HEK293 (cell line): ENCODE results near the gene WWOX.

ENCODE experiments used
- CTCF ChIA-PET: fragments of 350-600 bp; formaldehyde crosslinking; extraction: SDS; loops from one replicate; lab custom pipeline; 2021; ENCODE audit warnings: antibody characterized with exemption; lab: Yijun Ruan, JAX
- POLR2A ChIA-PET: fragments of 300-600 bp; formaldehyde crosslinking; extraction: SDS; loops from one replicate; lab custom pipeline; 2020; ENCODE audit warnings: antibody characterized with exemption, inconsistent platforms; lab: Yijun Ruan, JAX
- H3K27ac ChIP-seq: fragments of 200-500 bp; sonication (Bioruptor generic); 2 replicates; pipeline ENCODE4 v1.5.1; 2014; ENCODE audit warnings: low read depth, low read length, control low read depth, inconsistent platforms; ENCODE audit errors: extremely low read depth
- H3K36me3 ChIP-seq, 2 experiments: fragments of 200-500 bp in 1 of 2; sonication (Bioruptor generic) in 1 of 2; 1 replicate in 1 of 2; 2 replicates in 1 of 2; pipeline ENCODE4 v1.5.1; 2014 to 2017; ENCODE audit warnings: inconsistent platforms in 2 of 2, low read length in 2 of 2; ENCODE audit not compliant: control insufficient read depth in 2 of 2, insufficient read depth in 1 of 2
- H3K4me1 ChIP-seq: fragments of 200-500 bp; sonication (Bioruptor generic); 2 replicates; pipeline ENCODE4 v1.5.1; 2014; ENCODE audit warnings: mild to moderate bottlenecking, low read length, inconsistent platforms; ENCODE audit not compliant: control insufficient read depth, insufficient read depth
- H3K4me3 ChIP-seq: 2 replicates; pipeline ENCODE4 v1.5.1; 2011; ENCODE audit warnings: low read depth, mild to moderate bottlenecking, control low read depth, low read length, moderate library complexity
- H3K9me3 ChIP-seq: fragments of 200-500 bp; sonication (Bioruptor generic); 2 replicates; pipeline ENCODE4 v1.5.1; 2014; ENCODE audit warnings: low read depth, low read length, inconsistent platforms; ENCODE audit not compliant: control insufficient read depth, insufficient read depth
- GLIS1 ChIP-seq: fragments of 450-650 bp; formaldehyde crosslinking; IDR thresholded peaks from 2 replicates; pipeline ENCODE4 v1.5.1; 2016; ENCODE audit warnings: missing biosample characterization, missing genetic modification characterization
- HIC1 ChIP-seq: fragments of 450-650 bp; formaldehyde crosslinking; IDR thresholded peaks from 2 replicates; pipeline ENCODE4 v1.5.1; 2016; ENCODE audit warnings: missing biosample characterization, missing genetic modification characterization
- KLF9 ChIP-seq: fragments of 450-650 bp; formaldehyde crosslinking; IDR thresholded peaks from 2 replicates; pipeline ENCODE4 v1.5.1; 2016; ENCODE audit warnings: missing biosample characterization, missing genetic modification characterization, low read depth
- MYNN ChIP-seq: fragments of 450-650 bp; formaldehyde crosslinking; IDR thresholded peaks from 2 replicates; pipeline ENCODE4 v1.5.1; 2016; ENCODE audit warnings: missing biosample characterization, missing genetic modification characterization, borderline replicate concordance
- OSR2 ChIP-seq: fragments of 450-650 bp; formaldehyde crosslinking; IDR thresholded peaks from 2 replicates; pipeline ENCODE4 v1.5.1; 2016; ENCODE audit warnings: missing biosample characterization, missing genetic modification characterization
- SETDB1 ChIP-seq: IDR thresholded peaks from one replicate; pipeline ENCODE4 v1.6.1; 2017; ENCODE audit warnings: mild to moderate bottlenecking, low read length, moderate library complexity, mixed read lengths; ENCODE audit not compliant: insufficient read length
- TCF7L2 ChIP-seq: IDR thresholded peaks from 2 replicates; pipeline ENCODE4 v1.6.1; 2011; ENCODE audit warnings: low read depth, mild to moderate bottlenecking, inconsistent platforms, low read length, moderate library complexity, borderline replicate concordance
- ZEB2 ChIP-seq: fragments of 450-650 bp; formaldehyde crosslinking; IDR thresholded peaks from 2 replicates; pipeline ENCODE4 v1.5.1; 2016; ENCODE audit warnings: missing biosample characterization, missing genetic modification characterization
- ZFP3 ChIP-seq: fragments of 450-650 bp; formaldehyde crosslinking; IDR thresholded peaks from 2 replicates; pipeline ENCODE4 v1.5.1; 2016; ENCODE audit warnings: low read depth, missing biosample characterization, missing genetic modification characterization
- ZNF112 ChIP-seq: fragments of 450-650 bp; formaldehyde crosslinking; IDR thresholded peaks from 2 replicates; pipeline ENCODE4 v1.5.0; 2017; ENCODE audit warnings: missing biosample characterization, missing genetic modification characterization
- ZNF133 ChIP-seq: fragments of 450-650 bp; formaldehyde crosslinking; IDR thresholded peaks from 2 replicates; pipeline ENCODE4 v1.5.1; 2016; ENCODE audit warnings: missing biosample characterization, missing genetic modification characterization
- ZNF155 ChIP-seq: fragments of 450-650 bp; formaldehyde crosslinking; IDR thresholded peaks from 2 replicates; pipeline ENCODE4 v1.5.1; 2016; ENCODE audit warnings: missing biosample characterization, missing genetic modification characterization
- ZNF174 ChIP-seq: fragments of 450-650 bp; formaldehyde crosslinking; IDR thresholded peaks from 2 replicates; pipeline ENCODE4 v1.5.0; 2017; ENCODE audit warnings: missing biosample characterization, mild to moderate bottlenecking, missing genetic modification characterization
- ZNF23 ChIP-seq: fragments of 450-650 bp; formaldehyde crosslinking; IDR thresholded peaks from 2 replicates; pipeline ENCODE4 v1.5.1; 2016; ENCODE audit warnings: missing biosample characterization, missing genetic modification characterization, borderline replicate concordance
- ZNF24 ChIP-seq: fragments of 450-650 bp; formaldehyde crosslinking; IDR thresholded peaks from 2 replicates; pipeline ENCODE4 v1.5.1; 2016; ENCODE audit warnings: missing biosample characterization, missing genetic modification characterization
- ZNF354C ChIP-seq: fragments of 450-650 bp; formaldehyde crosslinking; IDR thresholded peaks from 2 replicates; pipeline ENCODE4 v1.5.1; 2016; ENCODE audit warnings: missing biosample characterization, missing genetic modification characterization, low read depth, borderline replicate concordance
- ZNF518A ChIP-seq: fragments of 450-650 bp; formaldehyde crosslinking; conservative IDR thresholded peaks from 2 replicates; pipeline ENCODE4 v1.5.1; 2016; ENCODE audit warnings: low read depth, missing biosample characterization, missing genetic modification characterization
- ZNF529 ChIP-seq: fragments of 450-650 bp; formaldehyde crosslinking; IDR thresholded peaks from 2 replicates; pipeline ENCODE4 v1.5.1; 2017; ENCODE audit warnings: missing genetic modification characterization, missing biosample characterization; ENCODE audit not compliant: insufficient replicate concordance
- ZNF530 ChIP-seq: fragments of 450-650 bp; formaldehyde crosslinking; IDR thresholded peaks from 2 replicates; pipeline ENCODE4 v1.5.1; 2016; ENCODE audit warnings: low read depth, missing biosample characterization, missing genetic modification characterization
- ZNF558 ChIP-seq: fragments of 450-650 bp; formaldehyde crosslinking; IDR thresholded peaks from 2 replicates; pipeline ENCODE4 v1.5.1; 2016; ENCODE audit warnings: missing biosample characterization, missing genetic modification characterization
- ZNF645 ChIP-seq: fragments of 450-650 bp; formaldehyde crosslinking; IDR thresholded peaks from 2 replicates; pipeline ENCODE4; 2016; ENCODE audit warnings: missing biosample characterization, missing genetic modification characterization
- ZNF658 ChIP-seq: fragments of 450-650 bp; formaldehyde crosslinking; IDR thresholded peaks from 2 replicates; pipeline ENCODE4; 2016; ENCODE audit warnings: missing biosample characterization, missing genetic modification characterization
- ZNF792 ChIP-seq: fragments of 450-650 bp; formaldehyde crosslinking; IDR thresholded peaks from 2 replicates; pipeline ENCODE4 v1.5.1; 2016; ENCODE audit warnings: missing biosample characterization, missing genetic modification characterization
- ZSCAN30 ChIP-seq: fragments of 450-650 bp; IDR thresholded peaks from 2 replicates; pipeline ENCODE4 v1.5.1; 2018; ENCODE audit warnings: missing biosample characterization, mild to moderate bottlenecking, missing genetic modification characterization, moderate library complexity

WWOX gene

GRCh38 chr16:79081297-79082066 is 982.0 kb downstream of the WWOX start:
- Histone ChIP-seq H3K4me1 (no peaks in the 10 kb centered on the region), H3K36me3 (no peaks in the 10 kb centered on the region), H3K9me3 (no peaks in the 10 kb centered on the region), H3K4me3 (no peak overlapping the region), H3K27ac (no peak overlapping the region)
- POLR2A ChIA-PET, result no interaction called here
- TF ChIP-seq GLIS1 (tag by site-specific recombination) (no peak), ZNF645 (no peak), HIC1 (tag by site-specific recombination) (no peak), ZNF133 (tag by site-specific recombination) (no peak), ZNF23 (tag by site-specific recombination) (no peak), ZNF529 (tag by site-specific recombination) (no peak), OSR2 (tag by site-specific recombination) (no peak), ZNF174 (tag by site-specific recombination) (no peak), ZEB2 (no peak)
- TF ChIP-seq, all 188 proteins: peak for 0
- CTCF ChIA-PET, result no interaction called here

- H3K4me3 ChIP-seq, result no peak overlapping the region
- no peaks in the 10 kb centered on the region for H3K36me3 ChIP-seq
- no peaks in the 10 kb centered on the region for H3K4me1 ChIP-seq
- TF ChIP-seq TCF7L2 (no peak), ZNF24 (tag by site-specific recombination) (no peak), ZNF354C (no peak), KLF9 (tag by site-specific recombination) (no peak), ZNF558 (no peak), ZNF155 (tag by site-specific recombination) (no peak), ZSCAN30 (no peak), ZFP3 (no peak), MYNN (tag by site-specific recombination) (no peak), ZNF518A (tag by site-specific recombination) (no peak), ZNF530 (tag by site-specific recombination) (no peak), ZNF112 (tag by site-specific recombination) (no peak), ZNF658 (no peak), SETDB1 (no peak), ZNF792 (tag by site-specific recombination) (no peak)
- H3K9me3 ChIP-seq, result no peaks in the 10 kb centered on the region
- ChIA-PET POLR2A (no interaction called here), CTCF (no interaction called here)
- no peak overlapping the region for H3K27ac ChIP-seq
Observed at GRCh38 chr16:79082970-79083369, 983.5 kb downstream of the WWOX start.
